Liver (tissue), 9 donors: ENCODE results near the gene GRK5. TPM values are rescaled to one million over a fixed set of nuclear protein-coding genes. Genes with fewer than 3 reads are reported as not detected.

Experiments used
- DNase-seq: peaks from one replicate; pipeline ENCODE4 v3.0.0-alpha.2; 2017; ENCODE audit warnings: low spot score
- H3K27ac ChIP-seq, 2 donors: one replicate each; pipeline ENCODE4 v1.7.0; 2013; ENCODE audit warnings: inconsistent platforms in 2 of 2, low read length in 2 of 2, control low read depth in 1 of 2, low read depth in 1 of 2, mild to moderate bottlenecking in 1 of 2
- H3K27me3 ChIP-seq, 4 donors: one replicate each; pipeline versions ENCODE4 v1.6.1 to v1.7.0; 2013; ENCODE audit warnings: low read length in 3 of 4, inconsistent platforms in 1 of 4, mild to moderate bottlenecking in 1 of 4, moderate library complexity in 1 of 4; ENCODE audit not compliant: control insufficient read depth in 4 of 4, insufficient read depth in 4 of 4
- H3K36me3 ChIP-seq, 4 donors: one replicate each; pipeline versions ENCODE4 v1.6.1 to v1.7.0; 2013; ENCODE audit warnings: low read length in 3 of 4, mild to moderate bottlenecking in 3 of 4, low read depth in 1 of 4, moderate library complexity in 1 of 4; ENCODE audit not compliant: control insufficient read depth in 4 of 4, insufficient read depth in 3 of 4
- H3K4me1 ChIP-seq, 4 donors: one replicate each; pipeline versions ENCODE4 v1.6.1 to v1.7.0; 2013; ENCODE audit warnings: low read length in 3 of 4, mild to moderate bottlenecking in 3 of 4, moderate library complexity in 1 of 4; ENCODE audit not compliant: control insufficient read depth in 4 of 4, insufficient read depth in 4 of 4
- H3K4me3 ChIP-seq, 3 donors: one replicate each; pipeline versions ENCODE4 v1.6.1 to v1.7.0; 2013; ENCODE audit warnings: low read length in 3 of 3, control low read depth in 1 of 3, low read depth in 1 of 3, mild to moderate bottlenecking in 1 of 3
- H3K9ac ChIP-seq, 2 donors: one replicate each; pipeline ENCODE4 v1.7.0; 2013; ENCODE audit warnings: low read length in 2 of 2, mild to moderate bottlenecking in 2 of 2, moderate library complexity in 2 of 2, control low read depth in 1 of 2, low read depth in 1 of 2
- H3K9me3 ChIP-seq, 4 donors: one replicate each; pipeline versions ENCODE4 v1.6.1 to v1.7.0; 2013; ENCODE audit warnings: low read length in 3 of 4; ENCODE audit not compliant: control insufficient read depth in 4 of 4
- EGR1 ChIP-seq, 2 donors: IDR thresholded peaks; 2 replicates each; pipeline ENCODE4 v1.6.1; 2016 to 2018; ENCODE audit warnings: antibody characterized with exemption in 2 of 2, low read depth in 2 of 2
- FOXA1 ChIP-seq: IDR thresholded peaks from 2 replicates; pipeline ENCODE4 v1.6.1; 2016; ENCODE audit warnings: antibody characterized with exemption
- FOXA2 ChIP-seq: IDR thresholded peaks from 2 replicates; pipeline ENCODE4 v1.6.1; 2016; ENCODE audit warnings: antibody characterized with exemption
- GABPA ChIP-seq, 2 donors: IDR thresholded peaks in 1 of 2; conservative IDR thresholded peaks in 1 of 2; 2 replicates each; pipeline ENCODE4 v1.6.1; 2016; ENCODE audit warnings: antibody characterized with exemption in 2 of 2, mild to moderate bottlenecking in 1 of 2, moderate library complexity in 1 of 2
- HNF4A ChIP-seq, 2 donors: conservative IDR thresholded peaks; 2 replicates each; pipeline ENCODE4 v1.6.1; 2016; ENCODE audit warnings: antibody characterized with exemption in 2 of 2, mild to moderate bottlenecking in 2 of 2
- HNF4G ChIP-seq: IDR thresholded peaks from 2 replicates; pipeline ENCODE4 v1.6.1; 2016; ENCODE audit warnings: antibody characterized with exemption
- JUND ChIP-seq, 2 donors: IDR thresholded peaks; 2 replicates each; pipeline ENCODE4 v1.6.1; 2016; ENCODE audit warnings: antibody characterized with exemption in 2 of 2
- MAX ChIP-seq: IDR thresholded peaks from 2 replicates; pipeline ENCODE4 v1.6.1; 2016; ENCODE audit warnings: antibody characterized with exemption
- NR2F2 ChIP-seq: IDR thresholded peaks from 2 replicates; pipeline ENCODE4 v1.6.1; 2016; ENCODE audit warnings: antibody characterized with exemption
- RAD21 ChIP-seq, 2 donors: IDR thresholded peaks; 2 replicates each; pipeline ENCODE4 v1.6.1; 2016; ENCODE audit warnings: antibody characterized with exemption in 2 of 2, mild to moderate bottlenecking in 2 of 2
- REST ChIP-seq: IDR thresholded peaks from 2 replicates; pipeline ENCODE4 v1.6.1; 2016; ENCODE audit warnings: antibody characterized with exemption, mild to moderate bottlenecking
- RXRA ChIP-seq, 2 donors: IDR thresholded peaks; 2 replicates each; pipeline ENCODE4 v1.6.1; 2017 to 2018; ENCODE audit warnings: antibody characterized with exemption in 2 of 2, mild to moderate bottlenecking in 1 of 2
- SP1 ChIP-seq: IDR thresholded peaks from 2 replicates; pipeline ENCODE4 v1.6.1; 2018; ENCODE audit warnings: antibody characterized with exemption, mild to moderate bottlenecking
- TAF1 ChIP-seq: conservative IDR thresholded peaks from 2 replicates; pipeline ENCODE4 v1.6.1; 2016; ENCODE audit warnings: antibody characterized with exemption, mild to moderate bottlenecking
- YY1 ChIP-seq: IDR thresholded peaks from 2 replicates; pipeline ENCODE4 v1.6.1; 2016; ENCODE audit warnings: antibody characterized with exemption, mild to moderate bottlenecking
- WGBS: extraction: QIAGEN DNeasy Blood & Tissue Kit; methylation state at CpG from one replicate; pipeline ENCODE4 v1.1.7; 2013; 5-methylcytosine and 5-hydroxymethylcytosine counted together
- polyA plus RNA-seq, 2 donors: library from polyadenylated mRNA; stranded (reverse) in 1 of 2; unstranded in 1 of 2; fragments of 200-250 nt in 1 of 2; fragments of >200 nt in 1 of 2; fragmentation: Nextera tagmentation in 1 of 2; extraction: Ambion mirVana in 1 of 2; gene quantifications; one replicate each; pipeline versions ENCODE4 v1.2.1 to v1.2.3, GENCODE V29; 2013 to 2015
- total RNA-seq, 2 donors: library from RNA; depleted of rRNA; stranded (reverse); fragments of >200 nt; gene quantifications; one replicate each; pipeline ENCODE4 v1.2.3, GENCODE V29; 2014
- TF ChIP-seq, protein P1 (sequence below): IDR thresholded peaks from 2 replicates; pipeline ENCODE4 v1.6.1; 2016; ENCODE audit warnings: antibody characterized with exemption
- TF ChIP-seq, protein P2 (sequence below): fragments of 150-350 bp; IDR thresholded peaks from 2 replicates; pipeline ENCODE4 v1.5.1; 2017; ENCODE audit warnings: improper control_type of control experiment, low read depth, low read length; ENCODE audit not compliant: missing input control
- TF ChIP-seq, protein P3 (sequence below): IDR thresholded peaks from 2 replicates; pipeline ENCODE4 v1.6.1; 2016; ENCODE audit warnings: antibody characterized with exemption
- donor health status: healthy.
- donor health status: healthy.
- donor health status: healthy.
- donor health status: healthy.
- donor health status: healthy.

The GRK5 gene
- total and polyA plus RNA-seq, 4 donors, result 2.1 to 6.6 (median 5.1) TPM

DNA sequence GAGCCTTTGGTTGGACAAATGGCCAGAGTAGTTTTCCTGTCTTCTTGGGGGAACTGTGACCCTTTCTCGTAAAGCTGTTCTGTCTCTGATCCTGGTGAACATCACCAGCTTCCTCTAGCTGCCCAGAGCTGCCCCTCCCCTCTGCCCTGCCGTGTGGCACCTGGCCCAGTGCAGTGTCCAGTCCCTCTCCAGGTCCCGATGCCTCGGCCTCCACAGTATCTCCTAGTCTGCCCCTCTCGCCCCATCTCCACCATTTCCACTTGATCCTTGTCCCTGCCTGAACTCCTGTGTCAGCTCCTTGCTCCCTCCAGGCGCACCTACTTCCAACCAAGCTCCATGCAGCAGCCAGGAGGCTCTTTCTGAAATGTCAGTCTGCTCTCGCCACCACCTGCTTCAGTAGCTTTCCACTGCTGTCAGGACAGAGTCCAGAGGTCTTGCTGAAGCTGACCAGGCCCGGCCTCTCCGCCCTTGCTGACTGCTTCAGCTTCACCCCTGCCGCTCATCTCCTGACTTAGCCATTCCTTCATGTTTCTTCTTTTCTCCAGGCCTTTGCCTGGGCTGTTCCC lies 133.6 kb downstream of the GRK5 start:
- Histone ChIP-seq H3K27me3 (no peaks in the 10 kb centered on the region), H3K4me3 (no peak overlapping the region), H3K4me1 (peaks cover 0 to 12% (median 5%) of the 10 kb centered on the region in 4 donors), H3K36me3 (no peaks in the 10 kb centered on the region), H3K9ac (no peak overlapping the region), H3K9me3 (no peaks in the 10 kb centered on the region), H3K27ac (peak overlapping the region; percentile 28 to 49)
- WGBS, result 43% methylated on average over 10 of the region's 10 CpGs
- no peak for TF ChIP-seq NR2F2
- no peak for TF ChIP-seq EGR1 (IDR thresholded peaks at IDR 0.05; ENCODE audit: low read depth in 2 of 2)
- TF ChIP-seq GABPA (IDR thresholded peaks at IDR 0.05 in 1 of 2, conservative IDR thresholded peaks at IDR 0.05 in 1 of 2), result no peak
- TF ChIP-seq REST, result peak; percentile 27
- TF ChIP-seq, protein P1, sequence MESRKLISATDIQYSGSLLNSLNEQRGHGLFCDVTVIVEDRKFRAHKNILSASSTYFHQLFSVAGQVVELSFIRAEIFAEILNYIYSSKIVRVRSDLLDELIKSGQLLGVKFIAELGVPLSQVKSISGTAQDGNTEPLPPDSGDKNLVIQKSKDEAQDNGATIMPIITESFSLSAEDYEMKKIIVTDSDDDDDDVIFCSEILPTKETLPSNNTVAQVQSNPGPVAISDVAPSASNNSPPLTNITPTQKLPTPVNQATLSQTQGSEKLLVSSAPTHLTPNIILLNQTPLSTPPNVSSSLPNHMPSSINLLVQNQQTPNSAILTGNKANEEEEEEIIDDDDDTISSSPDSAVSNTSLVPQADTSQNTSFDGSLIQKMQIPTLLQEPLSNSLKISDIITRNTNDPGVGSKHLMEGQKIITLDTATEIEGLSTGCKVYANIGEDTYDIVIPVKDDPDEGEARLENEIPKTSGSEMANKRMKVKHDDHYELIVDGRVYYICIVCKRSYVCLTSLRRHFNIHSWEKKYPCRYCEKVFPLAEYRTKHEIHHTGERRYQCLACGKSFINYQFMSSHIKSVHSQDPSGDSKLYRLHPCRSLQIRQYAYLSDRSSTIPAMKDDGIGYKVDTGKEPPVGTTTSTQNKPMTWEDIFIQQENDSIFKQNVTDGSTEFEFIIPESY, result no peak
- TF ChIP-seq HNF4A (conservative IDR thresholded peaks at IDR 0.05), result peak; percentile 83 to 88
- TF ChIP-seq YY1, result peak; percentile 12
- peak; percentile 54 to 63 for TF ChIP-seq RXRA (IDR thresholded peaks at IDR 0.05)
- TF ChIP-seq, protein P2, sequence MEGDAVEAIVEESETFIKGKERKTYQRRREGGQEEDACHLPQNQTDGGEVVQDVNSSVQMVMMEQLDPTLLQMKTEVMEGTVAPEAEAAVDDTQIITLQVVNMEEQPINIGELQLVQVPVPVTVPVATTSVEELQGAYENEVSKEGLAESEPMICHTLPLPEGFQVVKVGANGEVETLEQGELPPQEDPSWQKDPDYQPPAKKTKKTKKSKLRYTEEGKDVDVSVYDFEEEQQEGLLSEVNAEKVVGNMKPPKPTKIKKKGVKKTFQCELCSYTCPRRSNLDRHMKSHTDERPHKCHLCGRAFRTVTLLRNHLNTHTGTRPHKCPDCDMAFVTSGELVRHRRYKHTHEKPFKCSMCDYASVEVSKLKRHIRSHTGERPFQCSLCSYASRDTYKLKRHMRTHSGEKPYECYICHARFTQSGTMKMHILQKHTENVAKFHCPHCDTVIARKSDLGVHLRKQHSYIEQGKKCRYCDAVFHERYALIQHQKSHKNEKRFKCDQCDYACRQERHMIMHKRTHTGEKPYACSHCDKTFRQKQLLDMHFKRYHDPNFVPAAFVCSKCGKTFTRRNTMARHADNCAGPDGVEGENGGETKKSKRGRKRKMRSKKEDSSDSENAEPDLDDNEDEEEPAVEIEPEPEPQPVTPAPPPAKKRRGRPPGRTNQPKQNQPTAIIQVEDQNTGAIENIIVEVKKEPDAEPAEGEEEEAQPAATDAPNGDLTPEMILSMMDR, result no peak
- TF ChIP-seq, protein P3, sequence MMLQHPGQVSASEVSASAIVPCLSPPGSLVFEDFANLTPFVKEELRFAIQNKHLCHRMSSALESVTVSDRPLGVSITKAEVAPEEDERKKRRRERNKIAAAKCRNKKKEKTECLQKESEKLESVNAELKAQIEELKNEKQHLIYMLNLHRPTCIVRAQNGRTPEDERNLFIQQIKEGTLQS, result peak; percentile 41
- TF ChIP-seq FOXA2, result no peak
- no peak for TF ChIP-seq JUND (IDR thresholded peaks at IDR 0.05)
- TF ChIP-seq HNF4G, result peak; percentile 57
- peak; percentile 82 for TF ChIP-seq SP1
- TF ChIP-seq TAF1, result no peak
- no peak for TF ChIP-seq FOXA1
- TF ChIP-seq RAD21 (IDR thresholded peaks at IDR 0.05), result peak; percentile 34 to 57
- TF ChIP-seq MAX, result no peak
- no peak for DNase-seq
